NCI-H226 (cell line): ENCODE data around the gene RAG2.

ENCODE experiments used
- DNase-seq: peaks from one replicate; pipeline ENCODE4 v3.0.0-alpha.2; 2015

Gene RAG2

DNA sequence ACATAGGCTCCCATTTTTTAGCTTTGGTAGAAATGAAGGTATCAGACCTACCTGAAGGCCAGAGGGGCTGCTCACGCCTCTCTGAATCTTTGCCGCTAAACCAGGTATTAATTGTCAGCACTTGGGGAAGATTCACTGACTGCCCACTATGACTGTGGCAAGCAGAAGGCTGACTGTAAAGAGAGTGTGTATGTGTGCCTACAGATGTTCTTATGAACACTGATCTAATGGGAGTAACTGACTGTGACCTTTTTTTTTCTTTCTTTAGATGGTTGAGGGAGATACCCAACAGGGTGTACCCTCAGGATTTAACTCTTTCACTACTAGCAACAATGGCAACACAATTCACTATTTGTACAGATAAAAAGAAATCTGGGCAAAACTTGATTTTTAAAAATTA lies at the start of gene RAG2:
Gene RAG2, minus strand, starts transcription at position 186 of the 400 bp plus-strand sequence. CDS start 4,068 bp downstream, outside the sequence.
- no peak for DNase-seq

GRCh38 chr11:36638556-36638955 lies 40.5 kb upstream of the RAG2 start:
- no peak for DNase-seq

- no peak for DNase-seq
Observed at GRCh38 chr11:36635066-36635862, 37.2 kb upstream of the RAG2 start.

DNA sequence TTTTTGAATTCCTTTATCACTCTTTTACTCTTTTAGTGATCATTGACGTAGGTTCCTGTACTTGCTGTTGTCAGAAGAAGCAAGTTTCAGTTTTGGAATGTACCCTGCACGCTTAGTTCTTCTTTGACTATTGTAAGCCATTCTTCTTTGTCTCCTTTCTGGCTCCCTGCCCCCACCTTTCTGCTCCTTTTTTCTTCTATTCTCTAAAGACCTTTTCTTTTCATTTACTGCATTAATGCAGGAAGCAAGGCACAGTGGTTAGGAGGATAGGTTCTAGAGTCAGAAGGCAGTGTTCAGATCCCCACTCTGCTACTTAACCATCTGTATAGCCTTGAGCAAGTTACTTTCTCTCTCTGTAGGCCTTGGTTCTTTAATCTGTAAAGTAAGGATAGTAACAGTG lies 33.7 kb upstream of the RAG2 start:
- no peak for DNase-seq

- no peak for DNase-seq
Observed at GRCh38 chr11:36628765-36629244, 30.8 kb upstream of the RAG2 start.

DNA sequence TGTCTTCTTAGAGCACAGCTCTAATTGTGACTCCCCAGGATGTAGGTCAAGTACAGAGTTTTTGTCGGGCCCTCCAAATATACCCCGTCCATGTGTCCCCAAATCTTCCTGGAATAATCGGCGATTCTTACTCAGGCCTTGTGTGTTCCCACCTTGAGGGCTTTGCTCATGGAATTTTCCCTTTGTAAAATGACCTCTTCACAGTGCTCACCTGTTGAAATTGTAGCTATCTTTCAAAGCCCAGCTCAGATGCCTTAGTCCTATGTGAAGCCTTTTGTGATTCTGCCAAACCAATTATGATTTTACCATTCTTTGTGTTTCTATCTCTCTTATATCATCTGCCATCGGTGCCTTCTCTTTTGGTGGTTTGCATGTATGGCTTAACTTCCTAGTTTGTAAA lies 30.1 kb upstream of the RAG2 start:
- DNase-seq: no peak

GRCh38 chr11:36627471-36627870 lies 29.4 kb upstream of the RAG2 start:
- DNase-seq: no peak

- DNase-seq: no peak
Observed at GRCh38 chr11:36627006-36627405, 29.0 kb upstream of the RAG2 start.

DNA sequence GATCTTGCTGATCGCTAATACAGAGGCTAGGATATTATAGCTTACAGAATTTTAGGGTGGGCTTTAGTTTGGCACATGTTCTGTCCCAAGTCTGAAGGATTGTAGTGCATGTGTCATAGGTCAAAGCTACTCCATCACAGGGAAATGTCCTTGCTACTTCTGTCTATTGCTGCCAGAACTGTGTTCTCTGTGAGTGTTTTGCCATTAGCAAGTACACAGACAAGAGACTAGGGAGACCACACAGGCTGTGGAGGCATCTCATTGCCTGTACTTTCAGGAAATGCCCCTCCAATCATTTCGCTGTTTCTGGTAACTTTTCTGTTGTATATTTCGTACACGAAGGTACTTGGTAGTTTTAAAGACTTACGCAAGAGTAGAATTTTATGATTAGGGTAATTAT lies 25.5 kb upstream of the RAG2 start:
- DNase-seq: no peak

DNA sequence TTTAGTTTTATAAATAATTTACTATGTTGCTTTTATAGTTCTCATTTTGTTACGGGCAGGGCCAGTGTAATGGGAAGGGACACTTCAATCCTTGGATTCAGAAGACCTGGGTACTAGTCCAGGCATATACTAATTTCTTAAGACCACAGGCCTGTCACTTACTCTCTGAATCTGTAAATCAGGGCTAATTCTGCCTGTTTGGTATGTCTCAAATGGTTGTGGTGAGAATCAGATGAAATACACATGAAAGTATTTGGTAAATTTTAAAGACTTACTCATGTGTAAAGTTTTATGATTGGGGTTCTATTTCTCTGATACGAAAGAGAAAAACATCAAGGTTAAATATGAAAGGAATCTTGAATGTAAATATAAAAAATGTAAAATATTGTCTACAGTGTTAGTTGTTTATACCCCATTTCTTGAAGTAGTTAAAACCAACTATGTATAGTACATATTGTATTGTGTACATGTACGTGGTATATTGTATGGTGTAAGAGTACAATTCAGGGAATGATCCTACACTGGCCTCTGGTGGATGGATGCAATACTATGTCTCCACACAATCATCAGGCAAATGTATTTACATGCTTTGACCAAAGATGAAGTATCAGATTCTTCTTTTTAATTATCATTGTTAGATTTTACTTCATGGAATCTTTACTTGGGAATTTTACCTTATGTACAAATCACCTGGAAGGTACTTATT lies 24.5 kb upstream of the RAG2 start:
- no peak for DNase-seq

- DNase-seq: no peak
Observed at GRCh38 chr11:36620246-36620645, 22.2 kb upstream of the RAG2 start.

- no peak for DNase-seq
Observed at GRCh38 chr11:36619502-36619901, 21.5 kb upstream of the RAG2 start.

DNA sequence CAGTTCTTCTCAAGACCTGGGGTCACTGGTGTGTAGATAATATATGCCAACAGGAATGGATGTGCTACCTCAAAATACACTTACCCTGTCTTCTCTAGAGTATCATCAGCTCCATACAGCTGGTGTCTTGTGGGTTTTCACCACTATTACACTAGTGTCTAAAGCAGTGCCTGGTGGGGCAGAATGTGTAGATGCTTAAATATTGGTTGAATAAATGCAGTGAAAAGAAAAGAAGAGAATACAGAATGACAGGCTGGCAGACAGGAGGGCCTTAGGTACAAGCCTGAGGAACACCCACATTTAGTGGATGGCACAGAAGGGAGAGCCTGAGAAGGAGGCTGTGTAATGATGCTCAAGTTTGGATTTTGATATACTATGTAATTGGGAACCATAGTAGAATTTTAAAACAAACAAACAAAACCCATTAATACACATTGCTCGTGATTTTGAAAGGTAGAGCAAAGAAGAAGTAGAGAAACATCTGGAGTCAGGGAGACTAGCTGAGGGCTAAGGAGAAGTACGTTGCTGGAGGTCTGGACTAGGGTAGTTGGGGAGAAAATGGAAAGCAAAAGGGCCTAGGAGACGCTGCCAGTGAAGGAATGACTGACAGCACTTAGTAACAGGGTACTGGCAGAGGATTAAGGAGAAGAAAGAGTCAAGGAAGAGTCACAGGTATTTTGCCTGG lies 20.5 kb upstream of the RAG2 start:
- no peak for DNase-seq

GRCh38 chr11:36617543-36618362 lies 19.7 kb upstream of the RAG2 start:
- DNase-seq: no peak

DNA sequence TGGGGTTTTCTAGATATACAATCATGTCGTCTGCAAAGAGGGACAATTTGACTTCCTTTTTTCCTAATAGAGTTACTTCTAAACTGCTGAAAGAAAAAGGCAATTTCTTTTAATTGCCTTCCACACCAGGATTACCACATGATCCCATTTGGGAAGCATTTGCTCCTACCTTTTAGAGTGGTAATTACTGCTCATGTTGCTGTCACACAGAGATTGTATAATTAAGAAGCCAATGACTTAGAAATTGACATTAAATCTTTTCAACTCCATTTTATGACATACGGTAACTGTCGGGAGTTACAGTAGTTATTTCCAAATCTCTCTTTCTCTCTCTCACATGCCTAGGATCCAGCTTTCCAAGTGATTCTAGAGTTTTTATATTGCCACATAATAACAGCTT lies 17.8 kb upstream of the RAG2 start:
- DNase-seq: no peak

GRCh38 chr11:36609383-36609782 lies 11.3 kb upstream of the RAG2 start:
- no peak for DNase-seq

GRCh38 chr11:36608491-36609199 lies 10.6 kb upstream of the RAG2 start:
- no peak for DNase-seq

DNA sequence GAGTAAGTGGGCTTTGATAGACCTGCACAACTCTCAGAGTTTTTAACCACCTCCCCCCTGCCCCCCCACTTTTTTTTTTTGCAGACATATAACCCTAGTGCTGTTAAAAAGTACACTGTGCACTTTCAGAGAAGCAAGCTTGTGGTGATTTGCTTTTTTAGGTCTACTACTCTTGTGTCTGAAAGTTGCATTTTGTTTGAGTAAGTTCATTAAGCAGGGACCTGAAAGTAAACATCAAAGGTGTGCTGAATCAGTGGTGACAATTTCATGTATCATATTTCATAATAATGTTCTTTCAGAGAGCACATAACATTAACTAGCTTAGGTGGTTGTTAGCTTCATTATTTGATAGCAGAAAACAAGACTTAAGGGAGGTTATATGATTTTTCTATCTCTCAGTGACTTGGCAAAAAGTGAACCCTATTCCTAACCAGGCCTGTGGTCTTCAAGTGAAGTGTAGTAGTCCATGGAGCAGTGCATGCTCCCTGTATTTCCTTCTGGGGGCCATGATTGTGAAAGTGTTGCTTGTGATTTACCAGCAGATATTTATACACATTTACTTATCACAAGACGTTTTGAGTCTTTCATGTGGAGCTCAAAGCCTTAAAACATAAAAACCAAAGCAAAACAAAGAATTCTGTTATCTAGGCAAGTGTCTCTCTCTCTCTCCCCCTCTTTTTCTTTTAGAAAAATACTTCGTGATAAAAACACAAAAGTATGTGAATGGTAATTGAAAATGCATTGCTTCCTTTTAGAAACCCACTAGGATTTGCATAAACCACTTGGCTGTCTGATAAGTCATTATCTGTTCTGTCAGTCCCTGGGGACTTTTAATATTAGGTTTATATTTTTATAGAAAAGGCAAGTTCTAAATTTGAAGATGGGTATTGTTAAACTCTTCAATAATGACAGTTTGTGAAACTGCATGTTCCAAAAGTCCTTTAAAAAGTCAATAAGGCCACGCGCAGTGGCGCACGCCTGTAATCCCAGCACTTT lies 7.5 kb upstream of the RAG2 start:
- no peak for DNase-seq

- no peak for DNase-seq
Observed at GRCh38 chr11:36602135-36602534, 4.1 kb upstream of the RAG2 start.

DNA sequence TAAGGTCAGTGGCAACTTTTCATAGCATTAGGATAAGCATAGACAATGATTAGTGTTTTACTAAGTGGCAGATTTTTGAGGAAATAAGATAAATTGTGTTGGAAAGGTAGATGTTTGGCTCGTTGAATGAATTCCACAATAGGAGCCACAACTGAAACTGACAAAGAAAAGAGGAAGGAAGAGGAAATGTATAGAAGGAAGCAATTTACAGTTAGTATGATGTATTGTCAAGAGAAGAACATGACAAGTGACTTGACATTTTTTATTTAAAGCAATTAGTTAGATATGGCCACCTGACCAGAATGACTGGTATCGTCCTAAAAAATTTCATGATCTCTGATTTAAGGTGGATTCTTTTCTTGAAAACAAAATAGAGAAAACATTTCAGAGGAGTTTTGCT lies 3.1 kb upstream of the RAG2 start:
- no peak for DNase-seq

DNA sequence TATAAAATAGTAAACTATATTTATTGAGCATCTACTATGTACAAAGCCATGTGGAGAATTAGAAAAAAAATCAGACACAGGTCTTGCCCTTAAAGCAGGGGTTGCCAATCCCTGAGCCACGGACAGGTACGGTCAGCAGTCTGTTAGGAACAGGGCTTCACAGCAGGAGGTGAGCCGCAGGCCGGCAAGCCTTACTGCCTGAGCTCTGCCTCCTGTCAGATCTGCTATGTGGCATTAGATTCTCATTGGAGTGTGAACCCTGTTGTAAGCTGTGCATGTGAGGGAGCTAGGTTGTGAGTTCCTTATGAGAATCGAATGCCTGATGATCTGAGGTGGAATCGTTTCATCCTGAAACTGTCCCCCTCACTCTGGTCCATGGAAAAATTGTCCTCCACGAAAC lies 2.1 kb upstream of the RAG2 start:
- DNase-seq: no peak
